Prostate gland (tissue), 2 donors: ENCODE data around the gene LCE7A. TPM values are rescaled to one million over a fixed set of nuclear protein-coding genes. Genes with fewer than 3 reads are reported as not detected.

Experiments used
- DNase-seq: peaks from one replicate; pipeline ENCODE4 v3.0.0-alpha.2; 2019; ENCODE audit warnings: low spot score
- H3K27ac ChIP-seq, 2 donors: fragments of 200-600 bp; sonication (generic); 2 replicates each; pipeline ENCODE4 v1.5.1; 2017 to 2019
- H3K27me3 ChIP-seq: fragments of 200-600 bp; sonication (generic); replicated peaks from 2 replicates; pipeline ENCODE4 v1.5.1; 2019; ENCODE audit not compliant: insufficient read depth
- H3K36me3 ChIP-seq, 2 donors: fragments of 200-600 bp; sonication (generic); 1 replicate in 1 of 2; 2 replicates in 1 of 2; pipeline versions ENCODE4 v1.5.1 to v1.8.1; 2017 to 2019
- H3K4me1 ChIP-seq: fragments of 200-600 bp; sonication (generic); replicated peaks from 2 replicates; pipeline ENCODE4 v1.5.1; 2019
- H3K4me3 ChIP-seq, 2 donors: fragments of 200-600 bp; sonication (generic); 2 replicates each; pipeline ENCODE4 v1.5.1; 2017 to 2019
- H3K9me3 ChIP-seq: fragments of 200-600 bp; sonication (generic); 2 replicates; pipeline ENCODE4 v1.5.1; 2017
- POLR2A ChIP-seq: fragments of 450-650 bp; IDR thresholded peaks from one replicate; pipeline ENCODE4 v1.6.1; 2016; ENCODE audit warnings: antibody characterized with exemption, mild to moderate bottlenecking
- POLR2AphosphoS5 ChIP-seq: sonication (generic); formaldehyde crosslinking; IDR thresholded peaks from one replicate; pipeline ENCODE4 v1.6.1; 2017; ENCODE audit warnings: antibody characterized with exemption
- WGBS: methylation state at CpG from one replicate; pipeline ENCODE4 v1.1.5; 2018; 5-methylcytosine and 5-hydroxymethylcytosine counted together
- intact Hi-C: fragments of 100-400 bp; cut with DNase I; formaldehyde crosslinking; loops from one replicate; pipeline ENCODE4 v1.14.2; 2022
- total RNA-seq, 2 donors: library from RNA; depleted of rRNA; stranded (reverse); fragments of >200 nt; gene quantifications; one replicate each; pipeline ENCODE4 v1.1.0, GENCODE V29; 2016
- TF ChIP-seq, protein P1 (sequence below), 4 experiments: fragments of 200-600 bp in 2 of 4; fragments of 450-650 bp in 2 of 4; sonication (generic) in 2 of 4; IDR thresholded peaks; 1 replicate in 3 of 4; 2 replicates in 1 of 4; pipeline ENCODE4 v1.5.1; 2016 to 2019; ENCODE audit warnings: antibody characterized with exemption in 4 of 4, mild to moderate bottlenecking in 2 of 4, moderate library complexity in 2 of 4

Gene LCE7A
- total RNA-seq, 2 donors from 2014 or later: not detected

DNA sequence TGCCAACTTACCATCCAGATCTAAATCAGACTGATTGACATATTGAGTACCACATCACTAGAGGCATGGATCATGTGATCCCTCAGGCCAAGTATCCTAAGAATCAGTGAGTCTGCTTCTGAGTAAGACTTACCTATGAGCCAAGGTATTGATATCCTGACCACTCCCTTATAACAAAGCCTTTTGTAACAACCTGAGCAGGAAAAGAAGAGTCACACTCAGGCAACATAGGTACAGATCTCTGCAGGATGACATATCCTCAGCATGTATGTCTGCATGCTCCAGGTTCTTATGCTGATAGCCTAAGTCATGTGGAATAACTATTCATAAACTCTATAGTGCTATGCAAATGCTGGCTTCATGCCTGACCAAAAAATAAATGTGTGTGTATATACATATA, 34.8 kb upstream of the LCE7A start:
- H3K4me3 ChIP-seq: no peak overlapping the region
- H3K36me3 ChIP-seq: no peaks in the 10 kb centered on the region
- TF ChIP-seq POLR2A (no peak), POLR2AphosphoS5 (no peak)
- TF ChIP-seq, protein P1, sequence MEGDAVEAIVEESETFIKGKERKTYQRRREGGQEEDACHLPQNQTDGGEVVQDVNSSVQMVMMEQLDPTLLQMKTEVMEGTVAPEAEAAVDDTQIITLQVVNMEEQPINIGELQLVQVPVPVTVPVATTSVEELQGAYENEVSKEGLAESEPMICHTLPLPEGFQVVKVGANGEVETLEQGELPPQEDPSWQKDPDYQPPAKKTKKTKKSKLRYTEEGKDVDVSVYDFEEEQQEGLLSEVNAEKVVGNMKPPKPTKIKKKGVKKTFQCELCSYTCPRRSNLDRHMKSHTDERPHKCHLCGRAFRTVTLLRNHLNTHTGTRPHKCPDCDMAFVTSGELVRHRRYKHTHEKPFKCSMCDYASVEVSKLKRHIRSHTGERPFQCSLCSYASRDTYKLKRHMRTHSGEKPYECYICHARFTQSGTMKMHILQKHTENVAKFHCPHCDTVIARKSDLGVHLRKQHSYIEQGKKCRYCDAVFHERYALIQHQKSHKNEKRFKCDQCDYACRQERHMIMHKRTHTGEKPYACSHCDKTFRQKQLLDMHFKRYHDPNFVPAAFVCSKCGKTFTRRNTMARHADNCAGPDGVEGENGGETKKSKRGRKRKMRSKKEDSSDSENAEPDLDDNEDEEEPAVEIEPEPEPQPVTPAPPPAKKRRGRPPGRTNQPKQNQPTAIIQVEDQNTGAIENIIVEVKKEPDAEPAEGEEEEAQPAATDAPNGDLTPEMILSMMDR (IDR thresholded peaks at IDR 0.05): no peak
- no peak overlapping the region for H3K27ac ChIP-seq
- no peaks in the 10 kb centered on the region for H3K4me1 ChIP-seq
- intact Hi-C loops: no loop called here
- no peaks in the 10 kb centered on the region for H3K27me3 ChIP-seq
- H3K9me3 ChIP-seq: no peaks in the 10 kb centered on the region
- DNase-seq: no peak

DNA sequence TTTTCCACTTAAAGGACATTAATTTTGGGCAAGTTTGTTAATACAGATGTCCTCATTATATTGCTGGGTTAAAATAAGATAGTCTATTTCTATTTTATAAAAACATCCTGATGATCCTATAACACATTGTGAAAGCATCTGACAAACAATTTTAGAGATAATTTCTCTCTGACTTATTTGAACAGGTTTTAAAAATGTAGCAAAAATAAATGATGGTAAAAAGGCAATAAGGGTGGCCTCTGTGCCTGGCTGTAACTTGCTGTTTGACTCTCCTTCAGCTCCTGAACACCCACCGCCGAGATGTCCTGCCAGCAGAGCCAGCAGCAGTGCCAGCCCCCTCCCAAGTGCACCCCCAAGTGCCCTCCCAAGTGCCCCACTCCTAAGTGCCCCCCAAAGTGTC, 32.6 kb upstream of the LCE7A start, which contains the start of gene LCE1A:
LCE1A (plus strand) TSS at position 301 of the 400 bp plus-strand sequence; CDS start at position 301, 0 bp downstream.
- H3K9me3 ChIP-seq: no peaks in the 10 kb centered on the region
- 69% methylated on average over 2 of the region's 2 CpGs for WGBS
- H3K27ac ChIP-seq: no peak within 1 kb of the TSS
- DNase-seq: no peak
- no peaks in the 10 kb centered on the region for H3K27me3 ChIP-seq
- intact Hi-C loops: no loop called here
- no peak within 1 kb of the TSS for H3K4me3 ChIP-seq
- no peak for TF ChIP-seq POLR2A
- TF ChIP-seq, protein P1 (IDR thresholded peaks at IDR 0.05): no peak
- no peak for TF ChIP-seq POLR2AphosphoS5
- H3K36me3 ChIP-seq: no peaks in the 10 kb centered on the region
- no peaks in the 10 kb centered on the region for H3K4me1 ChIP-seq

DNA sequence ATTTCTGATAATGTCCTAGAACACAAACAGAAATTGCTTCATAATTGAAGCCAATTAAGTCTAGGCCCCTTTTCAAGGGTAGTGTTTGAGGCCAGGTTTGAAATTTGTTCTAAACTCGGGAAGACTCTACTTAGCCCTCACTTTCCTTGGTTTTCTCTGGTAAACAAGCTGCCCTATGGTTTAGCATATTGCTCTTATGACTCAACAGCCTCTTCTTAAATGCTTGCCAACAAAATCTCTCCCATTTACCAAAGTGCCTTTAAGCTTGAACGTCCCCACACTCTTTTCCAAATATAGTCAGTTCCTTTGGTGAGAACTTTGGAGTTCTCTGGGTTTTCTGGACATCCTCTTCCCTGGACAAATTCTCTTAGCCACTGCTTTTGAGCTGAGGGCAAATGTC, 22.9 kb upstream of the LCE7A start:
- 48% methylated on average over 2 of the region's 2 CpGs for WGBS

DNA sequence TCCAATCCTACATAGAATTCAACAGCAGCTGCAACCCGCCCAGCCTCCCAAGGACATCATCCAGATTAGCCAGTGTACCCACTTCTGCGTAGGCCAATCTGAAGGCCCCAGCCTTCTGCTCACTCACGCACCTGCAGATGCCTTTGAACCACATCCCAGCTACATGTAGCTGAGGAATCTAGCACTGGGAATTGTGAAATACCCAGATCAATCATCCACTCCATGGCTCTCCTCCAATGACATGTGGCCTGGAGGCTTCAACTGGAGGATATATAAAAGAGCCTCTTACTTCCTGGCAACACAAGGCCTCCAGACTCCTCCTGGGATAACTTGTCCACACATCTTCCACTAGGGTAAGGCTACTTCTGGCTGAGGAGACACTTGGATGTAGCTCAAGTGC, 17.2 kb upstream of the LCE7A start, which contains the start of gene LCE6A:
LCE6A (plus strand) TSS at position 301 of the 400 bp plus-strand sequence. CDS start 665 bp downstream, outside the sequence.
- intact Hi-C loops: no loop called here
- WGBS: 89% methylated on average over 3 of the region's 3 CpGs
- no peak for TF ChIP-seq POLR2A
- TF ChIP-seq, protein P1 (IDR thresholded peaks at IDR 0.05): no peak
- TF ChIP-seq POLR2AphosphoS5: no peak

More for the DNA sequence above, 22.9 kb upstream of the LCE7A start:
- TF ChIP-seq, protein P1 (IDR thresholded peaks at IDR 0.05): no peak
- TF ChIP-seq POLR2AphosphoS5 (no peak), POLR2A (no peak)
- no peak for DNase-seq
- no peak overlapping the region for H3K27ac ChIP-seq
- H3K9me3 ChIP-seq: no peaks in the 10 kb centered on the region
- H3K4me3 ChIP-seq: no peak overlapping the region
- no peaks in the 10 kb centered on the region for H3K36me3 ChIP-seq
- intact Hi-C loops: no loop called here
- no peaks in the 10 kb centered on the region for H3K27me3 ChIP-seq
- H3K4me1 ChIP-seq: no peaks in the 10 kb centered on the region

DNA sequence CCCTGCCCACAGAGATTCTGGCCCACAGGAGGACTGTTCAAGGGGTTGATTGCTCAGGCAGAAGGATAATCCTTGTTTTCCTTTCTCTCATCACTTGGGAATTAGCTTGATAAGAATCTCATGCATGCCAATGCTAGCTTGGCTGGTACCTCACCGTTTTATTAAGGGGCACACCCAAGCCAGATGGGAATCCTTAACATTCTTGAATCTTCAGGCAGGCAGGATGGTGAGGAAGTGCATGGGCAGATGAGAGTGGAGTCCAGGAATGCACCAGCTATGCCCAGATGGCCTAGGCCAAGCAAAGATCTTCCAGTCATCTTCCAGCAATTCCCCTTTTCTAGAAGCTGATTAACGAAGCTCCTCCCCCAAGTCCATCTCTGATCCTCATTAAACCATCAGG, 4.1 kb upstream of the LCE7A start:
- Histone ChIP-seq H3K27me3 (peaks cover 2% of the 10 kb centered on the region), H3K4me3 (no peak overlapping the region), H3K4me1 (no peaks in the 10 kb centered on the region), H3K27ac (no peak overlapping the region), H3K9me3 (no peaks in the 10 kb centered on the region), H3K36me3 (no peaks in the 10 kb centered on the region)
- intact Hi-C loops: no loop called here
- TF ChIP-seq POLR2AphosphoS5 (no peak), POLR2A (no peak)
- TF ChIP-seq, protein P1 (IDR thresholded peaks at IDR 0.05): no peak
- DNase-seq: no peak
- 48% methylated on average over 2 of the region's 2 CpGs for WGBS

More for the DNA sequence above, 17.2 kb upstream of the LCE7A start, which contains the start of gene LCE6A:
- DNase-seq: no peak
- Histone ChIP-seq H3K27ac (no peak within 1 kb of the TSS), H3K4me3 (no peak within 1 kb of the TSS), H3K4me1 (no peaks in the 10 kb centered on the region), H3K9me3 (no peaks in the 10 kb centered on the region), H3K36me3 (no peaks in the 10 kb centered on the region), H3K27me3 (no peaks in the 10 kb centered on the region)
